HCT116 (cell line): ENCODE data around the gene MSI2. TPM values are rescaled to one million over a fixed set of nuclear protein-coding genes. Genes with fewer than 3 reads are reported as not detected.

Source experiments
- ATAC-seq: fragments of 200-7000 bp; cut with Tn5 transposase; 2 replicates; pipeline ENCODE4 v1.9.1; 2020; ENCODE audit warnings: mild to moderate bottlenecking, moderate library complexity
- BruUV-seq: library from RNA; stranded (reverse); fragments of 400-500 nt; replicated peaks from 2 replicates; lab custom pipeline; 2021; lab: Mats Ljungman, UMichigan
- CTCF ChIA-PET: fragments of 300-600 bp; sonication (Branson Sonifier 250); formaldehyde crosslinking; loops from one replicate; lab custom pipeline; 2021; ENCODE audit warnings: antibody characterized with exemption; lab: Charles Lee
- POLR2A ChIA-PET: fragments of 300-600, 350-600 bp; sonication (Branson Sonifier 250); formaldehyde crosslinking; loops from one replicate; lab custom pipeline; 2021; ENCODE audit warnings: antibody characterized with exemption; lab: Charles Lee
- RAD21 ChIA-PET, 2 experiments: fragments of 300-600 bp; sonication (Branson Sonifier 250); formaldehyde crosslinking; loops; one replicate each; lab custom pipeline; 2023; ENCODE audit warnings: low total read pairs in 2 of 2; ENCODE audit not compliant: uncharacterized antibody in 2 of 2, unreplicated experiment in 2 of 2, low non-redundant PET in 1 of 2; lab: Charles Lee
- DNase-seq: peaks from one replicate; pipeline ENCODE4 v3.0.0-alpha.2; 2010; ENCODE audit warnings: low read depth, low spot score
- H2AFZ ChIP-seq: fragments of 200-600 bp; shearing (Covaris generic), sonication (generic); 2 replicates; pipeline ENCODE4 v1.6.1; 2017; ENCODE audit warnings: low read depth, mixed run types, mixed read lengths, antibody characterized with exemption, low read length; ENCODE audit not compliant: poor library complexity, severe bottlenecking
- H3K27ac ChIP-seq: 2 replicates; pipeline ENCODE4 v1.5.1; 2012; ENCODE audit warnings: low read depth, low read length
- H3K27me3 ChIP-seq: fragments of 200-600 bp; sonication (generic); 2 replicates; pipeline ENCODE4 v1.6.1; 2016; ENCODE audit warnings: mixed run types, low read length, mixed read lengths; ENCODE audit not compliant: insufficient read depth
- H3K36me3 ChIP-seq, 2 experiments: fragments of 200-500 bp in 1 of 2; fragments of 200-600 bp in 1 of 2; sonication (Bioruptor generic) in 1 of 2; sonication (generic) in 1 of 2; 2 replicates each; pipeline versions ENCODE4 v1.5.1 to v1.6.1; 2014 to 2016; ENCODE audit warnings: low read length in 2 of 2, inconsistent platforms in 1 of 2, mixed read lengths in 1 of 2, mixed run types in 1 of 2; ENCODE audit not compliant: insufficient read depth in 2 of 2, control insufficient read depth in 1 of 2
- H3K4me1 ChIP-seq, 2 experiments: fragments of 200-600 bp in 1 of 2; sonication (generic) in 1 of 2; 2 replicates each; pipeline versions ENCODE4 v1.5.1 to v1.6.1; 2012 to 2017; ENCODE audit warnings: low read length in 2 of 2, inconsistent platforms in 1 of 2, mild to moderate bottlenecking in 1 of 2, mixed read lengths in 1 of 2, mixed run types in 1 of 2, moderate library complexity in 1 of 2; ENCODE audit not compliant: insufficient read depth in 2 of 2, control insufficient read depth in 1 of 2
- H3K4me2 ChIP-seq: fragments of 200-600 bp; sonication (generic); 2 replicates; pipeline ENCODE4 v1.6.1; 2017; ENCODE audit warnings: mixed run types, low read length, mixed read lengths
- H3K4me3 ChIP-seq, 2 experiments: fragments of 200-600 bp in 1 of 2; sonication (generic) in 1 of 2; replicated peaks in 1 of 2; 2 replicates each; pipeline ENCODE4 v1.5.1; 2011 to 2016; ENCODE audit warnings: low read length in 2 of 2, control low read depth in 1 of 2, low read depth in 1 of 2, mild to moderate bottlenecking in 1 of 2, mixed read lengths in 1 of 2, mixed run types in 1 of 2
- H3K79me2 ChIP-seq: fragments of 200-600 bp; sonication (generic); 2 replicates; pipeline ENCODE4 v1.6.1; 2017; ENCODE audit warnings: mild to moderate bottlenecking, mixed run types, low read length, moderate library complexity, mixed read lengths; ENCODE audit not compliant: insufficient read depth
- H3K9ac ChIP-seq: fragments of 200-600 bp; sonication (generic); 2 replicates; pipeline ENCODE4 v1.6.1; 2016; ENCODE audit warnings: low read length, mixed read lengths
- H3K9me2 ChIP-seq: fragments of 200-600 bp; sonication (generic), shearing (Covaris generic); 2 replicates; pipeline ENCODE4 v1.6.1; 2017; ENCODE audit warnings: mixed run types, mild to moderate bottlenecking, moderate library complexity; ENCODE audit not compliant: insufficient read depth
- H3K9me3 ChIP-seq, 2 experiments: fragments of 200-500 bp in 1 of 2; fragments of 200-600 bp in 1 of 2; sonication (Bioruptor generic) in 1 of 2; sonication (generic) in 1 of 2; 2 replicates each; pipeline ENCODE4 v1.6.1; 2014 to 2017; ENCODE audit warnings: low read length in 2 of 2, mixed read lengths in 2 of 2, inconsistent platforms in 1 of 2, low read depth in 1 of 2, mild to moderate bottlenecking in 1 of 2, mixed run types in 1 of 2, moderate library complexity in 1 of 2; ENCODE audit not compliant: control insufficient read depth in 1 of 2, insufficient read depth in 1 of 2
- H4K20me1 ChIP-seq: fragments of 200-600 bp; sonication (generic), shearing (Covaris generic); 2 replicates; pipeline ENCODE4 v1.6.1; 2017; ENCODE audit warnings: mixed run types, mild to moderate bottlenecking, moderate library complexity; ENCODE audit not compliant: insufficient read depth
- CBX3 ChIP-seq: IDR thresholded peaks from 2 replicates; pipeline ENCODE4 v1.6.1; 2012; ENCODE audit warnings: low read depth
- CTCF ChIP-seq, 3 experiments: fragments of 200-600 bp in 1 of 3; sonication (generic) in 1 of 3; IDR thresholded peaks in 2 of 3; conservative IDR thresholded peaks in 1 of 3; 2 replicates each; pipeline ENCODE4 v1.5.1; 2012 to 2017; ENCODE audit warnings: low read depth in 2 of 3, low read length in 2 of 3, antibody characterized with exemption in 1 of 3, borderline replicate concordance in 1 of 3, control low read depth in 1 of 3, mild to moderate bottlenecking in 1 of 3, mixed read lengths in 1 of 3, mixed run types in 1 of 3, moderate library complexity in 1 of 3; ENCODE audit not compliant: insufficient read depth in 1 of 3
- JUND ChIP-seq: IDR thresholded peaks from 2 replicates; pipeline ENCODE4 v1.6.1; 2012
- POLR2AphosphoS5 ChIP-seq: IDR thresholded peaks from 2 replicates; pipeline ENCODE4 v1.6.1; 2011; ENCODE audit warnings: mild to moderate bottlenecking, low read depth, low read length, moderate library complexity
- RAD21 ChIP-seq: IDR thresholded peaks from 2 replicates; pipeline ENCODE4 v1.6.1; 2012; ENCODE audit warnings: low read depth, mild to moderate bottlenecking
- SIN3A ChIP-seq: IDR thresholded peaks from 2 replicates; pipeline ENCODE4 v1.6.1; 2012; ENCODE audit warnings: low read depth
- SP1 ChIP-seq: IDR thresholded peaks from 2 replicates; pipeline ENCODE4 v1.6.1; 2012; ENCODE audit warnings: low read depth
- SRF ChIP-seq: IDR thresholded peaks from 2 replicates; pipeline ENCODE4 v1.6.1; 2012; ENCODE audit warnings: low read depth
- TCF7L2 ChIP-seq: IDR thresholded peaks from 2 replicates; pipeline ENCODE4 v1.7.0; 2011; ENCODE audit warnings: borderline replicate concordance, inconsistent platforms; ENCODE audit not compliant: insufficient read depth, insufficient read length; ENCODE audit errors: extremely low read depth
- ZFX ChIP-seq: fragments of 450-650 bp; IDR thresholded peaks from 2 replicates; pipeline ENCODE4 v1.6.1; 2017
- intact Hi-C: fragments of 100-400 bp; cut with micrococcal nuclease; formaldehyde crosslinking; loops from 2 replicates; pipeline ENCODE4 v1.10.0; 2022
- total RNA-seq: library from RNA; stranded (reverse); gene quantifications from one replicate; pipeline ENCODE4 v1.2.1, GENCODE V29; 2021; ENCODE audit not compliant: unreplicated experiment

MSI2 gene
- total RNA-seq, 1 experiment from 2014 or later: 137 TPM

- Histone ChIP-seq H3K79me2 (no peaks in the 10 kb centered on the region), H3K27me3 (no peaks in the 10 kb centered on the region), H4K20me1 (no peaks in the 10 kb centered on the region), H3K36me3 (no peaks in the 10 kb centered on the region), H2AFZ (no peak overlapping the region), H3K4me3 (no peak overlapping the region)
- no TSS peak for BruUV-seq
- RAD21 ChIA-PET: no interaction called here
- TF ChIP-seq RAD21 (no peak), ZFX (no peak), SP1 (no peak), CTCF (IDR thresholded peaks at IDR 0.05 in 2 of 3, conservative IDR thresholded peaks at IDR 0.05 in 1 of 3; ENCODE audit: borderline replicate concordance in 1 of 3, insufficient read depth in 1 of 3, low read depth in 2 of 3, low read length in 2 of 3) (no peak), POLR2AphosphoS5 (no peak), CBX3 (no peak), SIN3A (no peak), JUND (no peak), TCF7L2 (no peak), SRF (no peak)
- TF ChIP-seq, all 23 proteins: peak for 0
- intact Hi-C loops: no loop called here
- DNase-seq (no peak), ATAC-seq (no peak)
- Histone ChIP-seq H3K4me2 (no peak overlapping the region), H3K9me3 (no peaks in the 10 kb centered on the region), H3K4me1 (peaks cover 14 to 15% of the 10 kb centered on the region in 2 experiments), H3K9ac (no peak overlapping the region), H3K9me2 (no peaks in the 10 kb centered on the region), H3K27ac (no peak overlapping the region)
- ChIA-PET CTCF (interaction anchor here (1.4 kb wide), 1 partner anchor 300 kb away, joined by 5 read pairs; no protein-coding TSS in a partner anchor), POLR2A (interaction anchor here (0.5 kb wide), 1 partner anchor 261 kb away, joined by 3 read pairs; no protein-coding TSS in a partner anchor)
Measured at GRCh38 chr17:57543230-57543629, 286.9 kb downstream of the MSI2 start.
